GM21447 (cell line): Measurements from ENCODE around the gene JUNB.
"Not testable (repeated sequence)": the region's sequence is repeated elsewhere in the genome, so short reads cannot be mapped to it uniquely, and the experiment has no call there.

Source experiments
- ATAC-seq: cut with Tn5 transposase; IDR thresholded peaks from one replicate; pipeline ENCODE4 v1.9.1; 2021; ENCODE audit not compliant: unreplicated experiment

Gene JUNB

DNA sequence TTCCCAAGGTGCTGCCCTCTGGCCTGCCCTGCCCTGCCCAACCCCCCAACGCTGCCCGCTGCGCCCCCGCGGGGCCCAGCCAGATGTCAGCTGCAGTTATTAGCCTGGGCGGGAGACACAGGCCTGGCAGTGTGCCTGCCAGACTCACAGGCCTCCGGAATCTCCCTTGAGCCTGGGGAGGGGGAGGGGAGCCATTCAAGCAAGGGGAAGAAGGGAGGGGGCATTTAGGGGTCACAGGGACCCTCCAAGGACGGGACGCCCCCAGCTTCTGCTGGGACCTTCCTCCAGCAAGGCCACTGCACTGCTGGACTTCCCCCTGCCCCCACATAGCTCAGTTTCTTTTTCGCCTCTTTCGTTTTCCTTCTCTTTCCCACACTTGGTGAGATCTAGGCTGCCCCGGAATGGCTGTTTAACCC, 2.6 kb upstream of the JUNB start:
- ATAC-seq, result no peak

DNA sequence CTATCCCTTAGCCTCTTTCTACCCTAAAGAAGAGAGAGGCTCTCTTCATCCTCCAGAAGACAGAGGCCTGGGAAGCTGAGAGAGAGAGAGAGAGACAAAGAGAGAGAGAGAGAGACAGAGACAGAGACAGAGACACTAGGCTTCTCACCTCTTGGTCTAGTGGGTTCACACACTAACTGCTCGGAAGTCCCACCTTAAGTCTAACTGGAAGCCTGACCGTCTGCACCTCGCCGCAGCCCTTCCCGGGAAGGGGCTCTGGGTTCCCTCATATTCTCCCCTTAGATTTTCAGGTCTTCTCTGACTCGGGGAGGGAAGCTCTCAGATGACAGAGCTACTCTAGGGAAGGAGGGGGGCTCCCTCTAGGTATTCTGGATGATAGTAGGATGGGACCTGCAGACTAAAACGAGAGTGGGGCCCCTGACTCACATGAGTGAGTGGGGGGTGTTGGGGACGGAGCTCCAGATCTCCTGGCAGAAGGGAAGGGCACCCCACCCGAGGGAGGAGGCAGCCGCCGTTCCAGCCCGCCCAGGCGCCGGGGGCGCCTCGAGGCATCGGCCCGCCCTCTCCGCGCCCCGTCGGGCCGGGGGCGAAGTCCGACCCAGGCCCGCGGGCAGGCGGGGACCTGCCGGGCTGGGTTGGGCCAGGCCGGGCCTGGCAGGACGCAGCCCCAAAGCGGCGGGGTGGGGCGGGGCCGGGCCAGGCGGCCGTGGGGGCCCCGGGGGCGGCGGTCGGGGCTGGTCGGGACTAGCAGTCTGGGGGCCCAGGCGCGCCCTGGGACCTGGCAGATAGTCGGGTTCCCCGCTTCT, 2.0 kb upstream of the JUNB start:
- no peak for ATAC-seq

DNA sequence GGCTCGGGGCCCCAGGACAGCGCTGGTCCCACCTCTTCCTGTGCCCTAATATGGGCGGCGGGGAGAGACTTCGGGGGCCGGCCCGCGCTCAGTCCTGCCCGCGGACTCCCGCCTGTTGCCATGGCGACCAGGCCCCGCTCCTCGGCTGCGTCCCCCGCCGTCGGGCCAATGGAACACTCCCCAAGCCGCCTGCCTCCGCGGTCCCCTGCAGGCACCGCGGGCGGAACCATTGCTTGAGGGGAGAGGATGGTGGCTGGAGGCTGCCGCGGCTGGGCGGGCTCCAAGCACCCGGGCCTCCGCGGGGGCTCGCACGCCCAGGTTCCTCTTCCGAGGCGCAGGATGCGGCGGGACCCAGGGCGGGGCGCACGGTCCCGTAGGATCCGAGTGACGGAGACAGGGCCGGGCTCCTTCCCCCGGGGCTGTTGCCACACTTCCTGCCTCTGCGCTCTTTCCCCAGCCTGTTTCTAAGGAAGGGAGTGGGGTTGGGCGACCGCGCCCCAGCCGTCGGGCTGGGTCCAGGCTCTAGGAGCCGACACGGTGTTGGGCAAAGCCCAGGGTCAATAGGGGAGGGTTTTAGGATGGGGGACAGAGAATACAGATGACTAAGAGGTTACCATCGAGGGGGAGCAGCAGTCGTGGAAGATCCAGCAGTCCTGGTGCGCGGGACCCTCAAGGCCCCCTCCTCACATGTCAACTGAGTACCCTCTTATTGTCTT, 1.2 kb upstream of the JUNB start:
- peak; percentile 36 for ATAC-seq

DNA sequence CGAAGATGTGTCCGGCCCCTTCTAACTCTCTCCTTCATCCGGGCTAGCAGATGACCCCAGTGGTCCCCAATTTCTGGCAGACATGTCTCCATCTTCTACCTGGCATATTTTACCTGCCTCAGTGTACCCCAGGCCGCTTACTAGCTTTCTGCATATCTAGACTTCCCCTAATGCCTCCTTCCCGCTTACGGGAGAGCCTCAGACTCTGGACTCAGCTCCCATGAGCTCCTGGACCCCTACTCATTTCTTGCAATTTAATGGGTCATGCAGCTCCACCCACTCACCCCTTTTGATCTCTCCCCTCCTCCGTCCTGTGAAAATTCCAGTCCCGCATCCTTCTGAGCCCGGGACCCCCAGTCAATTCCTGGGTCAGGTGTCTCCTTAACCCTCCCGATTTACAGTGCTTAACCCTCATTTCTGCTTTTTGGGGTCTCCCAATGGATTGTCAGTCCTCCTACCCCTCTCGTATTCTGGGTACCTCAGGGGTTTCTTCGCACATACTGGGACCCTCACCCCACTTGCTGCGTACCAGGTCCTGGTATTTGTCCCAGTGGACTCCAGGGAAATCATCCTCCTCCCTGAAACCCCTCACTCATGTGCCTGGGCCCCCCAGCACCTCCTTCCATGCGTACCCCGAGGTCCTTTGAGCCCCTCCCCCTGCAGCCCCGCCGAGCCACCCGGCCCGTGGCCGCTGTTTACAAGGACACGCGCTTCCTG, 500 bp upstream of the JUNB start:
- ATAC-seq, result no peak

DNA sequence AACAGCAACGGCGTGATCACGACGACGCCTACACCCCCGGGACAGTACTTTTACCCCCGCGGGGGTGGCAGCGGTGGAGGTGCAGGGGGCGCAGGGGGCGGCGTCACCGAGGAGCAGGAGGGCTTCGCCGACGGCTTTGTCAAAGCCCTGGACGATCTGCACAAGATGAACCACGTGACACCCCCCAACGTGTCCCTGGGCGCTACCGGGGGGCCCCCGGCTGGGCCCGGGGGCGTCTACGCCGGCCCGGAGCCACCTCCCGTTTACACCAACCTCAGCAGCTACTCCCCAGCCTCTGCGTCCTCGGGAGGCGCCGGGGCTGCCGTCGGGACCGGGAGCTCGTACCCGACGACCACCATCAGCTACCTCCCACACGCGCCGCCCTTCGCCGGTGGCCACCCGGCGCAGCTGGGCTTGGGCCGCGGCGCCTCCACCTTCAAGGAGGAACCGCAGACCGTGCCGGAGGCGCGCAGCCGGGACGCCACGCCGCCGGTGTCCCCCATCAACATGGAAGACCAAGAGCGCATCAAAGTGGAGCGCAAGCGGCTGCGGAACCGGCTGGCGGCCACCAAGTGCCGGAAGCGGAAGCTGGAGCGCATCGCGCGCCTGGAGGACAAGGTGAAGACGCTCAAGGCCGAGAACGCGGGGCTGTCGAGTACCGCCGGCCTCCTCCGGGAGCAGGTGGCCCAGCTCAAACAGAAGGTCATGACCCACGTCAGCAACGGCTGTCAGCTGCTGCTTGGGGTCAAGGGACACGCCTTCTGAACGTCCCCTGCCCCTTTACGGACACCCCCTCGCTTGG, 966 bp downstream of the JUNB start:
- ATAC-seq, result no peak

DNA sequence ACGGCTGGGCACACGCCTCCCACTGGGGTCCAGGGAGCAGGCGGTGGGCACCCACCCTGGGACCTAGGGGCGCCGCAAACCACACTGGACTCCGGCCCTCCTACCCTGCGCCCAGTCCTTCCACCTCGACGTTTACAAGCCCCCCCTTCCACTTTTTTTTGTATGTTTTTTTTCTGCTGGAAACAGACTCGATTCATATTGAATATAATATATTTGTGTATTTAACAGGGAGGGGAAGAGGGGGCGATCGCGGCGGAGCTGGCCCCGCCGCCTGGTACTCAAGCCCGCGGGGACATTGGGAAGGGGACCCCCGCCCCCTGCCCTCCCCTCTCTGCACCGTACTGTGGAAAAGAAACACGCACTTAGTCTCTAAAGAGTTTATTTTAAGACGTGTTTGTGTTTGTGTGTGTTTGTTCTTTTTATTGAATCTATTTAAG, 1.6 kb downstream of the JUNB start:
- no peak for ATAC-seq

DNA sequence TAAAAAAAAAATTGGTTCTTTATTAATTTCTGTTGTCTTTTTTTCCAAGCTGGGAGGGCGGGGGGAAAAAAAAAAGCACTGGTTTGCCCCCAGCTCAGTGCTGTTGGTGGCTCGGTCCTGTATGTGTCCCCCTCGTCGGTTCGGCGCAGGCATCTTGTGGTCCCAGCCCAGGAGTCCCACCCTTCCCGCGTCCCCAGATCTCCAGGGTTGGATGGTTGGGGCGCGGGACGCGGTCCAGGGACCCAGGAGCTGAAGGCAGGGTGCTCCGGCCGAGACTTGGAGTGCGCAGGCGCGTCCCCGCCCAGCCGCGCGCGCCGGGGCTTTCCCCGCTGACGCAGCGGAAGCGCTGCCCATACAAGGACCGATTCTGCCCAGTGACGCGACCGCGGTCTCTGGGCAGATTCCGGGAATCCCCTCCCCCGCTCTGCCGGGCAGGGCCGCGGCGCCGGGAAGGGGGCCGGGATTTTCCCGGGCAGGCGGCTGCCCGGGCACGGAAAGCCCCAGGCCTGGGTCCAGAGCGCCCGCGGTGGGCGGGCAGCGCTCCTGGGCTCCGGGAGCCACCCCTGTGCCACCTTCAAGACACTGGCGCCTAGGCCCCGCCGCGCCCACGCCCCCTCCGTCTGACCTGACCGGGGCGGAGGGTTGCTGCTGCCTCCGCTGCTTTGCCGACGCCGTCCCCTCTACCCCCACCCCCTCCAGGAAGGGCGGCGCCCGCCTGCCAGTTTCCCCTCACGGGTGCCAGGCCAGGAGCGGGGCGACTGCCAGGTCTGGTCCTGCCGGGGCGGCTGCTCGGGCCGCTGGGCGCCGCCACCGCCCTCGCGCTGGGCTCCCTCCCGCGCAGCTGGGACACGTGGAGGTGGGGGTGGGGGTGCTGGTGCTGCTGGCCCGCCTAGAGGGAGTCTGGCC, 2.3 kb downstream of the JUNB start:
- ATAC-seq, result no peak

DNA sequence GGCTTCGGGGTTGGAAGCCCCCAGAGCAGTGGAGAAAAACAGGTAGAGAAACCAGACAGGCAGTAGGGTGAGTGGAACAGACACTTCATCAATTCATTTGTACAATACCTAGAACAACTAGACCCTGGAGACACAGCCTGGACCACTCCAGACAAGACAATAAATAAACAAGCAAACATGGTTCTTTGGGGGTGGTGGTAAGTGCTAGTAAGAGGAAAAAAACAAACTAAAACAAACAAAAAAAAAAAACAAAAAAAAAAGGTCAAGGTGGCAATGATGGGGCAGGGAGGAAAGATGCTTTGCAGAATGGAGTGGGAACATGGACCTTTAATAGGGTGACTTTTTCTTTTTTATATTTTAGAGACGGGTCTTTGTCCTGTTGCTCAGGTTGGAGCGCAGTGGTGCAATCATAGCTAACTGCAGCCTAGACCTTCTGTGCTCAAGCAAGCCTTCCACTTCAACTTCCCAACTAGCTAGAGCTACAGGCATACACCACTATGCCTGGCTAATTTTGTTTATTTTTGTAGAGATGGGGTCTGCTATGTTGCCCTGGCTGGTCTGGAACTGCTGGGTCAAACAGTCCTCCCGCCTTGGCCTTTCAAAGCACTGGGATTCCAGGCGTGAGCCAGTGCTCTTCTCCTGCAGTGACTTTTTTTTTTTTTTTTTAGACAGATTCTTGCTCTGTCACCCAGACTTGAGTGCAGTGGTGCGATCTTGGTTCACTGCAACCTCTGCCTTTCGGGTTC, 3.1 kb downstream of the JUNB start:
- ATAC-seq, result no peak

DNA sequence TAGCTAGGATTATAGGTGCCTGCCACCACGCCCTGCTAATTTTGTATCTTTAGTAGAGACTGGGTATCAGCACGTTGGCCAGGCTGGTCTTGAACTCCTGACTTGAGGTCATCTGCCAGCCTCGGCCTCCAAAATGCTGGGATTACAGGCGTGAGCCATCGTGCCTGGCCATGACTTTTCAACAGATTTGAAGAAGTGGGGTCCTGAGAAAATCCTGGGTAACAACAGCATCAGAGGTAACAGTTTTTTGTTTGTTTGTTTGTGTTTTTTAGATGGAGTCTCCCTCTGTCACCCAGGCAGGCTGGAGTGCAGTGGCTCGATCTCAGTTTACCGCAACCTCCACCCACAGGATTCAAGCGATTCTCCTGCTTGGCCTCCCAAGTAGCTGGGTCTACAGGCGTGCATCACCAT, 3.7 kb downstream of the JUNB start:
- ATAC-seq, result no peak

DNA sequence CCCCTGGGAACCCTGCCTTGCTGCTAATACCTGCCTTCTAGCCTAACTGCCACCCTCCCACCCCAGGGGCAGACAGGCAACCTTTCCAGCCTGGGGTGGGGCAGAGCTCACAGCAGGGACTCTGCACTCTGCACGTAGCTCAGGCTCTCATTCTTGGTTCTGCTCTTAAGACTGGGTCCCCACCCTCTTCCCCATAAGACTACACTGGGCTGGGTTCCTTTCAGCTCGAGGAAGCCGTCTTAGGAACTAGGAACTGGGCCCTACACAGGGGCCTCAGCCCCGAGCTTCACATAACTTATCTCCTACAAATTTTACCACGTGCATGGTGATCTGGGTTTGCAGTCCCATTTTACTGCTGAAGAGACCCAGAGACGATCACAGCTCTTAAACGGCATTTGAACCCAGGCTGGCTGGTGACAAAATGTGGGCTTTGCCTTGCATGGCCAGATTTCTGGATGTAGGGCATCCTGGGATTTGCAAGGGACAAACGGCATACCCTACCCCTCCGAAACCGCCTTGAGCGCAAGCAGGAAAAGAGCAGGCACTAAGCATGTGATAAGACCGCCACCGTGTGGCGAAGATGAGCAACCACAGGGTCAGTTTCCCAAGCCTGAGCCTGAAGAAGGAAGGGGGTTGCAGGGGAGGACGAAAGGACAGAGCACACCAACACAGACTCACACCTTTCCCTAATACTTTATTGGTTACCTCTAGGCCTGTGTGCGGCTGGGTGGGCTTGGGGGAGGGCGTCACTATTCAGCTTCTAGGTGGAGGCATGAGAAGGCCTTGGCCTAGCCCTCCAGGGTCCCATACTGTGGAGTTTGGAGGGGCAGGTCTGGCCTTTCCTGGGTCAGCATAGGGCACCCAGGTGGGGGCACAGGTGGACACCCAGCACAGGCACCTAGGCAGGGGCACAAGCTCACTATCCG, 5.1 kb downstream of the JUNB start:
- no peak for ATAC-seq

DNA sequence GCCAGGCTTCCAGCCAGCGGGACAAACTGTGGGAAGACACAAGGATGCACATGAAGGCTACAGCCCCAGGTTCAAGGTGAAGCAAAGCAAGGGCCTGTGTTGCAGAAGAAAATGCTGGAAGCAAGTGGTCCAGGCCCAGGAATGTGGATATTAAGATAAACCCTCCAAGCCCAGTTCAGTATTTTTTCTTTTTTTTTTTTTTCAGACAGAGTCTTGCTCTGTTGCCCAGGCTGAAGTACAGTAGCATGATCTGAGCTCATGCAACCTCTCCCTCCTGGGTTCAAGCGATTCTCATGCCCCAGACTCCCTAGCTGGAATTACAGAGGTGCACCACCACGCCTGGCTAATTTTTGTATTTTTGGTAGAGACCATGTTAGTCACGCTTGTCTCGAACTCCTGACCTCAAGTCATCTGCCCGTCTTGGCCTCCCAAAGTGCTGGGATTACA, 5.9 kb downstream of the JUNB start:
- ATAC-seq, result no peak

DNA sequence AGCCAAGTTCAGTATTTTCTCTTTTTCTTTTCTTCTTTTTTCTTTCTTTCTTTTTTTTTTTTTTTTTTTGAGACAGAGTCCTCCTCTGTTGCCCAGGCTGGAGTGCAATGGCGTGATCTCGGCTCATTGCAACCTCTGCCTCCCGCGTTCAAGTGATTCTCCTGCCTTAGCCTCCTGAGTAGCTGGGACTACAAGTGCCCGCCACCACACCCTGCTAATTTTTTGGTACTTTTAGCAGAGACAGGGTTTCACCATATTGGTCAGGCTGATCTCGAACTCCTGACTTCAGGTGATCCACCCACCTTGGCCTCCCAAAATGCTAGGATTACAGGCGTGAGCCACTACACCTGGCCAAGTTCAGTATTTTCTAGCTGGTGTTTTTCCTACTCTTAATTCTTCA, 6.3 kb downstream of the JUNB start:
- ATAC-seq, result not testable (repeated sequence)

DNA sequence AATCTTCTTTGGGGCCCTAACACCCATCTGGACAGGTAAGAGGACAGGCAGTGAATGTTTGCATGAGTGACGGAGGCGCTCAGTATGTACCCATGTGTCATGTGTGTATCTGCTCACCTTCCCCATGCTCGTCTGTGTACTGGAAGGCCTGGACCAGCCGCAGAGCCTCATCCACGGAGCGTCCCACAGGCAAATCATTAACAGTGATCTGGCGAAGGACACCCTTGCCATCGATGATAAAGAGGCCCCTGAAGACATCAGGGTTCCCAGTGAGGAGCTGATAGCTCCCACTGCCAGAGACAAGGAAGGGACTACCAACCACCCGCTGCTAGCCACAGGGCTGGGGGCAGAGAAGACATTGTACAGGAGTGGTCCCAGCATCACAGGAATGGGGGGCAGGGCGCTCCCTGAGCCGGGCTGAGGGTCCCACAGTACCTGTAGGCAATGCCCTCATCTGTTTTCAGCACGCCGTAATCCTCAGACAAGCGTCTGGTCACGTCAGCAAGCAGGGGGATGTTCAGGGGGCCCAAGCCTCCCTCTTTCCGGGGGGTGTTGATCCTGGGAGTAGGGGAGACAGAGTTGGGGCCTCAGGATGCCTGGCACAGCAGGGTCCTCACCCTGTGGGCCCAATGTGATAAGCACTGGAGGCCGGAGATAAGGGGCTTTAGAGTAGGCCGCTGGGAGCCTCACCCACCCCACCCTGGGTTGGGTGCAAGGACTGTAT, 8.6 kb downstream of the JUNB start:
- ATAC-seq, result no peak

DNA sequence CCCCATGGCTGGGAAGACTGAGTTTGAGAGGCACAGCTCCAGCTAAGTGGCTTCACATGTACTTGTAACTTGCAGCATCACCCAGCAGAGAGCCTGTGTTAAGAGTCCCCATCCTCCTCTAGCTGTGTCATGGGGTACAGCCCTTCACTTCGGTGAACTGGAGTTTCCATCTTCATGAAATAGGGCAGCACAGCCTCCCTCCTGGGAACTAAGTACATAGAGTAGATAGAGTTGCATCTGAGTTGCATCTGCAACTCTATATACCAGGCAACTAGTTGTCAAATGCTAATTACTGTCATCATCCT, 9.1 kb downstream of the JUNB start:
- ATAC-seq, result no peak

DNA sequence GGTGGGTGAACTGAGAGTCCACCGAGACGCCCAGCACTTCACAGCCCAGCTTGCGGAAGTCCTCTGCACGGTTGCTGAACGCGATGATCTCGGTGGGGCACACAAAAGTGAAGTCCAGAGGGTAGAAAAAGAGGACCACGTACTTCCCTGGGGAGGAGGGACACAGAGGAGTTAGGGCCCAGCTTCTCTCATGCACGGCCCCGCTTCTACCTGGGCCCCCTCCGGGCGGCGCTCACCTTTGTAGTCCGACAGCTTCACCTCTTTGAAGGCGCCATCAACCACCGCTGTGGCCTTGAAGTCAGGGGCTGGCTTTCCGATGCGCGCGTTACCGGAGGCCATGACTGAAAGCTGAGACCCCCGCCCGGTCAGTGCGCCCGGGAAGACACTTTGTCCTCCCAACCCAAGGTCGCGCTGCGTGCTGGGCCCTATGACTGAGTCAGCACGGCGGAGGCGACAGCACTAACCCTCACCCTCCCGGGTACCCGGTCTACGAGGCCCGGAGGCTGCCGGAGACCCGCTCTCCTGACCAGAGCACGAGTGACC, 9.7 kb downstream of the JUNB start:
- ATAC-seq, result no peak

DNA sequence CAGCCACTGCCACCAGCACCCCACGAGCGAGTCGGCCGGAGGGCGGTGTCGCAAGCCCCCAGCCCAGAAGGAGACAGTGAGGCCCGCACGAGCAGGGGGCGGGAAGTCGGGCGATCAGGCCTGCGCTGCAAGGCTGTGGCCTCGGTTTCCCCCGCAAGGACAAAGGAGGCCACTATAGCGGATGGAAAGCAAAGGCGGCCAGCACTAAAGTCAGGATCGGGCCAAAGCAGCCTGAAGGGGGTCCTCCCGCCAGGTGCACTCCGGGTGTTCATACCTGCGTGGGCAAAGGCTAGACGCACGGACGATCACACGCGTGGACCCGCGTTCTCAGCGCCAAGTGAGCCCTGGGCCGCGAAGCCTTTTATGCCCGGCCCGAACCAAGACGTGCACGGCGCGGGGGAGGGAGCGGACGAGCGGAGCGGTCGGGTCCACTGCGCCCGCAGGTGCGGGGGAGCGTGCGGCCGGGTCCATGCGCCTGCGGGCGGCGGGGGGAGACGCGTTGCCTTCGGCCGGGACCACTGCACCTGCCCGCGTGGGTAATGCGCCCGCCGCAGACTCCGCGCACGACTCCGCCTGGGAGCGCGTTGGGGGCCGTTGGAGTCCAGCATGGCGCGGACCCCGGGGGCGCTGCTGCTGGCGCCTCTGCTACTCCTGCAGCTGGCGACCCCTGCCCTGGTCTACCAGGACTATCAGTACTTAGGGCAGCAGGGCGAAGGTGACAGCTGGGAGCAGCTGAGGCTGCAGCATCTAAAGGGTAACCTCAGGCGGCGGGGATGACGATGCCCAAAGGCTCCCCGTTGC, 10.4 kb downstream of the JUNB start, which contains the start of the genes PRDX2 and THSD8:
TSS of gene PRDX2 (minus strand) at position 335 of the 801 bp plus-strand sequence. CDS start 539 bp downstream, outside the sequence.
TSS of gene THSD8 (plus strand) at position 604 of the 801 bp plus-strand sequence. CDS start at position 607, 3 bp downstream.
- ATAC-seq, result no peak
